WTC11 (cell line): ENCODE measurements around the gene OR1L8. TPM values are rescaled to one million over a fixed set of nuclear protein-coding genes. Genes with fewer than 3 reads are reported as not detected.

Source experiments
- ATAC-seq: fragments of 200-7000 bp; cut with Tn5 transposase; 2 replicates; pipeline ENCODE4 v1.10.0; 2021; ENCODE audit warnings: mild to moderate bottlenecking, moderate library complexity
- CTCF ChIA-PET: fragments of 300-600 bp; sonication (Branson Sonifier 250); formaldehyde crosslinking; loops from one replicate; lab custom pipeline; 2021; ENCODE audit warnings: antibody characterized with exemption; lab: Charles Lee
- POLR2A ChIA-PET: fragments of 350-600 bp; sonication (Branson Sonifier 250); formaldehyde crosslinking; loops from one replicate; lab custom pipeline; 2021; ENCODE audit warnings: antibody characterized with exemption; lab: Charles Lee
- DNase-seq: peaks from one replicate; pipeline ENCODE4 v3.0.0; 2021; ENCODE audit warnings: low spot score
- H3K27ac Mint-ChIP-seq: 2 replicates; pipeline ENCODE4 v1.8.0; 2021; ENCODE audit warnings: mixed read lengths
- H3K27me3 Mint-ChIP-seq: 2 replicates; pipeline ENCODE4 v1.8.0; 2021; ENCODE audit warnings: low read depth, mild to moderate bottlenecking, moderate library complexity, mixed read lengths
- H3K36me3 Mint-ChIP-seq: 2 replicates; pipeline ENCODE4 v1.8.0; 2021; ENCODE audit warnings: mixed read lengths
- H3K4me1 Mint-ChIP-seq: 2 replicates; pipeline ENCODE4 v1.8.0; 2022; ENCODE audit warnings: mixed read lengths
- H3K4me3 Mint-ChIP-seq: 2 replicates; pipeline ENCODE4 v1.8.0; 2021; ENCODE audit warnings: mild to moderate bottlenecking, moderate library complexity, mixed read lengths
- H3K9me3 Mint-ChIP-seq: 2 replicates; pipeline ENCODE4 v1.8.0; 2021; ENCODE audit warnings: mixed read lengths
- CREB1 ChIP-seq: sonication (generic); formaldehyde crosslinking; IDR thresholded peaks from 2 replicates; pipeline ENCODE4 v1.8.0; 2023; ENCODE audit warnings: mild to moderate bottlenecking, missing genetic modification reagents
- FOXJ3 ChIP-seq: sonication (generic); formaldehyde crosslinking; IDR thresholded peaks from 2 replicates; pipeline ENCODE4 v1.9.0; 2021; ENCODE audit warnings: missing genetic modification reagents, mild to moderate bottlenecking, borderline replicate concordance
- FOXK1 ChIP-seq: sonication (generic); formaldehyde crosslinking; IDR thresholded peaks from 2 replicates; pipeline ENCODE4 v1.8.0; 2022; ENCODE audit warnings: mild to moderate bottlenecking, moderate library complexity, missing genetic modification reagents
- GABPB1 ChIP-seq: sonication (generic); formaldehyde crosslinking; IDR thresholded peaks from 2 replicates; pipeline ENCODE4 v1.8.1; 2023; ENCODE audit warnings: mild to moderate bottlenecking, missing genetic modification reagents
- HMGA2 ChIP-seq: fragments of 250-450 bp; sonication (Bioruptor Pico); IDR thresholded peaks from 2 replicates; pipeline ENCODE4 v1.4.0; 2021; ENCODE audit warnings: mild to moderate bottlenecking, moderate library complexity
- JUN ChIP-seq: sonication (generic); formaldehyde crosslinking; IDR thresholded peaks from 2 replicates; pipeline ENCODE4 v1.8.0; 2023; ENCODE audit warnings: mild to moderate bottlenecking, missing genetic modification reagents
- KAT7 ChIP-seq: sonication (generic); formaldehyde crosslinking; IDR thresholded peaks from 2 replicates; pipeline ENCODE4 v1.8.1; 2023; ENCODE audit warnings: missing genetic modification reagents, mild to moderate bottlenecking, borderline replicate concordance
- PRRX2 ChIP-seq: fragments of 250-450 bp; sonication (Bioruptor Pico); IDR thresholded peaks from 2 replicates; pipeline ENCODE4 v1.8.0; 2021; ENCODE audit warnings: mild to moderate bottlenecking
- RELA ChIP-seq: sonication (generic); formaldehyde crosslinking; IDR thresholded peaks from 2 replicates; pipeline ENCODE4 v1.8.1; 2022; ENCODE audit warnings: missing genetic modification reagents, mild to moderate bottlenecking, borderline replicate concordance
- SP1 ChIP-seq: sonication (generic); formaldehyde crosslinking; conservative IDR thresholded peaks from 2 replicates; pipeline ENCODE4 v1.8.1; 2022; ENCODE audit warnings: missing genetic modification reagents
- TEAD4 ChIP-seq: sonication (generic); formaldehyde crosslinking; IDR thresholded peaks from 2 replicates; pipeline ENCODE4 v1.8.0; 2022; ENCODE audit warnings: mild to moderate bottlenecking, missing genetic modification reagents
- ZNF396 ChIP-seq: fragments of 250-450 bp; sonication (Bioruptor Pico); IDR thresholded peaks from 2 replicates; pipeline ENCODE4 v1.8.0; 2021; ENCODE audit warnings: mild to moderate bottlenecking, moderate library complexity, borderline replicate concordance
- ZNF671 ChIP-seq: fragments of 250-450 bp; sonication (Bioruptor Pico); IDR thresholded peaks from 2 replicates; pipeline ENCODE4 v1.8.0; 2021; ENCODE audit warnings: mild to moderate bottlenecking
- total RNA-seq: library from RNA; stranded (reverse); gene quantifications from 3 replicates; pipeline ENCODE4 v1.2.3, GENCODE V29; 2021
- TF ChIP-seq, protein P1 (sequence below): sonication (generic); formaldehyde crosslinking; IDR thresholded peaks from 2 replicates; pipeline ENCODE4 v1.8.1; 2023; ENCODE audit warnings: mild to moderate bottlenecking, missing genetic modification reagents, moderate library complexity
- TF ChIP-seq, protein P2 (sequence below): sonication (generic); formaldehyde crosslinking; IDR thresholded peaks from 2 replicates; pipeline ENCODE4 v1.8.0; 2022; ENCODE audit warnings: mild to moderate bottlenecking, missing genetic modification reagents
- TF ChIP-seq, protein P3 (sequence below): fragments of 250-450 bp; sonication (Bioruptor Pico); IDR thresholded peaks from 2 replicates; pipeline ENCODE4 v1.9.0; 2021; ENCODE audit warnings: moderate library complexity, mild to moderate bottlenecking, inconsistent platforms, borderline replicate concordance
- TF ChIP-seq, protein P4 (sequence below): fragments of 250-450 bp; sonication (Bioruptor Pico); IDR thresholded peaks from 2 replicates; pipeline ENCODE4 v1.9.0; 2021; ENCODE audit warnings: mild to moderate bottlenecking, borderline replicate concordance
- TF ChIP-seq, protein P5 (sequence below): sonication (generic); formaldehyde crosslinking; IDR thresholded peaks from 2 replicates; pipeline ENCODE4 v1.8.1; 2022; ENCODE audit warnings: mild to moderate bottlenecking, moderate library complexity, missing genetic modification reagents
- TF ChIP-seq, protein P6 (sequence below): sonication (generic); formaldehyde crosslinking; IDR thresholded peaks from 2 replicates; pipeline ENCODE4 v1.8.1; 2023; ENCODE audit warnings: mild to moderate bottlenecking, missing genetic modification reagents

OR1L8 gene
- total RNA-seq, 1 experiment from 2014 or later, result not detected

DNA sequence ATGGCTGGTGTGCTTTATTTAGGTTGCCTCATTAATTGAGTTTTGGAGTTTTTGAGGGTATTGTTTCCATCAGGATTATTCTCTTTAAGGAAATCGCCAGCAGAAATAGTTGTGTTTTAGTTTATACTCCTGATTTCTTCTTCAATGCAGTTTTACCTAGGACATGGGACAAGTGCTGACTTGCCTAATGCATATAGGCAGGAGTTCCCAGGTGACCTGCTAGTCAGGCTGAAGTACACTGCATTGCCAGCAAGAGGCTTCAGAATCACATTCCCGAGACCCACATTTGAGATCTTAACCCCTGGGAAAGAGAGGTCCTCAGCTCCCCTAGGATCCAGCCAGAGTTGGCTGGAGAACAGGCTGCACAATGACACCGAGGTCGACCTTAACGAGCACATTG, 31.8 kb downstream of the OR1L8 start:
- ChIA-PET POLR2A (no interaction called here), CTCF (no interaction called here)
- TF ChIP-seq KAT7 (CRISPR knock-in tag), result no peak
- TF ChIP-seq FOXK1, result no peak
- no peak for TF ChIP-seq JUN (CRISPR knock-in tag)
- TF ChIP-seq GABPB1 (CRISPR knock-in tag), result no peak
- no peak for TF ChIP-seq PRRX2
- no peak for TF ChIP-seq ZNF396 (CRISPR knock-in tag)
- ATAC-seq, result no peak
- no peak overlapping the region for H3K27ac Mint-ChIP-seq
- H3K27me3 Mint-ChIP-seq, result peaks cover 30% of the 10 kb centered on the region
- no peak for DNase-seq
- peaks cover 89% of the 10 kb centered on the region for H3K9me3 Mint-ChIP-seq
- no peak overlapping the region for H3K4me3 Mint-ChIP-seq
- peaks cover 39% of the 10 kb centered on the region for H3K36me3 Mint-ChIP-seq
- H3K4me1 Mint-ChIP-seq, result no peaks in the 10 kb centered on the region

DNA sequence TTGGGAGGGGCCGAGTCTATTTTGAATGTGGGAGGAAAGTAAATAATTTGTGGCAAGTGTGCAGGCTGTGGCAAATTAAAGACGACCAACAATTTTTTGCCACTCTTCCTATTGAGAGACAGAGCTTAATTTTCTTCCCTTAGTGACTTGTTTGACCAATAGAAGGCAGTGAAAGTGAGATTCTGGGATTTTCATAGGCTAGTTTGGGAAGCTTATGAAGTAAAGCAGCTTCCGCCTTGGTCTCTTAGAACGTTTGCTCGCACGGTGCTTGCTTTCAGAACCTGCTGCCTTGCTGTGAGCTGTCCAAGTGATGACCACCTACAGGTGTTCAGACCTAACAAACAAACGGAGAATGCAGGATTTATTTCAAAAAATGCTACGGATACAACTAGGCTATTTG, 37.0 kb downstream of the OR1L8 start:
- DNase-seq, result no peak
- H3K4me3 Mint-ChIP-seq, result no peak overlapping the region
- no peak for ATAC-seq
- no peak overlapping the region for H3K27ac Mint-ChIP-seq
- peaks cover 34% of the 10 kb centered on the region for H3K36me3 Mint-ChIP-seq
- no peaks in the 10 kb centered on the region for H3K4me1 Mint-ChIP-seq
- POLR2A ChIA-PET, result no interaction called here
- H3K9me3 Mint-ChIP-seq, result peaks cover 84% of the 10 kb centered on the region
- peaks cover 12% of the 10 kb centered on the region for H3K27me3 Mint-ChIP-seq
- CTCF ChIA-PET, result no interaction called here
- TF ChIP-seq HMGA2 (no peak), RELA (CRISPR knock-in tag) (no peak), ZNF671 (CRISPR knock-in tag) (no peak), SP1 (no peak), FOXJ3 (CRISPR knock-in tag) (no peak), CREB1 (CRISPR knock-in tag) (no peak), TEAD4 (CRISPR knock-in tag) (no peak)
- TF ChIP-seq, protein P1, sequence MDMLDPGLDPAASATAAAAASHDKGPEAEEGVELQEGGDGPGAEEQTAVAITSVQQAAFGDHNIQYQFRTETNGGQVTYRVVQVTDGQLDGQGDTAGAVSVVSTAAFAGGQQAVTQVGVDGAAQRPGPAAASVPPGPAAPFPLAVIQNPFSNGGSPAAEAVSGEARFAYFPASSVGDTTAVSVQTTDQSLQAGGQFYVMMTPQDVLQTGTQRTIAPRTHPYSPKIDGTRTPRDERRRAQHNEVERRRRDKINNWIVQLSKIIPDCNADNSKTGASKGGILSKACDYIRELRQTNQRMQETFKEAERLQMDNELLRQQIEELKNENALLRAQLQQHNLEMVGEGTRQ, result no peak
- TF ChIP-seq, protein P2, sequence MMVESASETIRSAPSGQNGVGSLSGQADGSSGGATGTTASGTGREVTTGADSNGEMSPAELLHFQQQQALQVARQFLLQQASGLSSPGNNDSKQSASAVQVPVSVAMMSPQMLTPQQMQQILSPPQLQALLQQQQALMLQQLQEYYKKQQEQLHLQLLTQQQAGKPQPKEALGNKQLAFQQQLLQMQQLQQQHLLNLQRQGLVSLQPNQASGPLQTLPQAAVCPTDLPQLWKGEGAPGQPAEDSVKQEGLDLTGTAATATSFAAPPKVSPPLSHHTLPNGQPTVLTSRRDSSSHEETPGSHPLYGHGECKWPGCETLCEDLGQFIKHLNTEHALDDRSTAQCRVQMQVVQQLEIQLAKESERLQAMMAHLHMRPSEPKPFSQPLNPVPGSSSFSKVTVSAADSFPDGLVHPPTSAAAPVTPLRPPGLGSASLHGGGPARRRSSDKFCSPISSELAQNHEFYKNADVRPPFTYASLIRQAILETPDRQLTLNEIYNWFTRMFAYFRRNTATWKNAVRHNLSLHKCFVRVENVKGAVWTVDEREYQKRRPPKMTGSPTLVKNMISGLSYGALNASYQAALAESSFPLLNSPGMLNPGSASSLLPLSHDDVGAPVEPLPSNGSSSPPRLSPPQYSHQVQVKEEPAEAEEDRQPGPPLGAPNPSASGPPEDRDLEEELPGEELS (CRISPR knock-in tag), result no peak
- TF ChIP-seq, protein P3, sequence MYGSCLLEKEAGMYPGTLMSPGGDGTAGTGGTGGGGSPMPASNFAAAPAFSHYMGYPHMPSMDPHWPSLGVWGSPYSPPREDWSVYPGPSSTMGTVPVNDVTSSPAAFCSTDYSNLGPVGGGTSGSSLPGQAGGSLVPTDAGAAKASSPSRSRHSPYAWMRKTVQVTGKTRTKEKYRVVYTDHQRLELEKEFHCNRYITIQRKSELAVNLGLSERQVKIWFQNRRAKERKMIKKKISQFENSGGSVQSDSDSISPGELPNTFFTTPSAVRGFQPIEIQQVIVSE (CRISPR knock-in tag), result no peak
- TF ChIP-seq, protein P4, sequence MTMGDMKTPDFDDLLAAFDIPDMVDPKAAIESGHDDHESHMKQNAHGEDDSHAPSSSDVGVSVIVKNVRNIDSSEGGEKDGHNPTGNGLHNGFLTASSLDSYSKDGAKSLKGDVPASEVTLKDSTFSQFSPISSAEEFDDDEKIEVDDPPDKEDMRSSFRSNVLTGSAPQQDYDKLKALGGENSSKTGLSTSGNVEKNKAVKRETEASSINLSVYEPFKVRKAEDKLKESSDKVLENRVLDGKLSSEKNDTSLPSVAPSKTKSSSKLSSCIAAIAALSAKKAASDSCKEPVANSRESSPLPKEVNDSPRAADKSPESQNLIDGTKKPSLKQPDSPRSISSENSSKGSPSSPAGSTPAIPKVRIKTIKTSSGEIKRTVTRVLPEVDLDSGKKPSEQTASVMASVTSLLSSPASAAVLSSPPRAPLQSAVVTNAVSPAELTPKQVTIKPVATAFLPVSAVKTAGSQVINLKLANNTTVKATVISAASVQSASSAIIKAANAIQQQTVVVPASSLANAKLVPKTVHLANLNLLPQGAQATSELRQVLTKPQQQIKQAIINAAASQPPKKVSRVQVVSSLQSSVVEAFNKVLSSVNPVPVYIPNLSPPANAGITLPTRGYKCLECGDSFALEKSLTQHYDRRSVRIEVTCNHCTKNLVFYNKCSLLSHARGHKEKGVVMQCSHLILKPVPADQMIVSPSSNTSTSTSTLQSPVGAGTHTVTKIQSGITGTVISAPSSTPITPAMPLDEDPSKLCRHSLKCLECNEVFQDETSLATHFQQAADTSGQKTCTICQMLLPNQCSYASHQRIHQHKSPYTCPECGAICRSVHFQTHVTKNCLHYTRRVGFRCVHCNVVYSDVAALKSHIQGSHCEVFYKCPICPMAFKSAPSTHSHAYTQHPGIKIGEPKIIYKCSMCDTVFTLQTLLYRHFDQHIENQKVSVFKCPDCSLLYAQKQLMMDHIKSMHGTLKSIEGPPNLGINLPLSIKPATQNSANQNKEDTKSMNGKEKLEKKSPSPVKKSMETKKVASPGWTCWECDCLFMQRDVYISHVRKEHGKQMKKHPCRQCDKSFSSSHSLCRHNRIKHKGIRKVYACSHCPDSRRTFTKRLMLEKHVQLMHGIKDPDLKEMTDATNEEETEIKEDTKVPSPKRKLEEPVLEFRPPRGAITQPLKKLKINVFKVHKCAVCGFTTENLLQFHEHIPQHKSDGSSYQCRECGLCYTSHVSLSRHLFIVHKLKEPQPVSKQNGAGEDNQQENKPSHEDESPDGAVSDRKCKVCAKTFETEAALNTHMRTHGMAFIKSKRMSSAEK, result no peak
- TF ChIP-seq, protein P5, sequence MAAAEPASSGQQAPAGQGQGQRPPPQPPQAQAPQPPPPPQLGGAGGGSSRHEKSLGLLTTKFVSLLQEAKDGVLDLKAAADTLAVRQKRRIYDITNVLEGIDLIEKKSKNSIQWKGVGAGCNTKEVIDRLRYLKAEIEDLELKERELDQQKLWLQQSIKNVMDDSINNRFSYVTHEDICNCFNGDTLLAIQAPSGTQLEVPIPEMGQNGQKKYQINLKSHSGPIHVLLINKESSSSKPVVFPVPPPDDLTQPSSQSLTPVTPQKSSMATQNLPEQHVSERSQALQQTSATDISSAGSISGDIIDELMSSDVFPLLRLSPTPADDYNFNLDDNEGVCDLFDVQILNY (CRISPR knock-in tag), result no peak
- TF ChIP-seq, protein P6, sequence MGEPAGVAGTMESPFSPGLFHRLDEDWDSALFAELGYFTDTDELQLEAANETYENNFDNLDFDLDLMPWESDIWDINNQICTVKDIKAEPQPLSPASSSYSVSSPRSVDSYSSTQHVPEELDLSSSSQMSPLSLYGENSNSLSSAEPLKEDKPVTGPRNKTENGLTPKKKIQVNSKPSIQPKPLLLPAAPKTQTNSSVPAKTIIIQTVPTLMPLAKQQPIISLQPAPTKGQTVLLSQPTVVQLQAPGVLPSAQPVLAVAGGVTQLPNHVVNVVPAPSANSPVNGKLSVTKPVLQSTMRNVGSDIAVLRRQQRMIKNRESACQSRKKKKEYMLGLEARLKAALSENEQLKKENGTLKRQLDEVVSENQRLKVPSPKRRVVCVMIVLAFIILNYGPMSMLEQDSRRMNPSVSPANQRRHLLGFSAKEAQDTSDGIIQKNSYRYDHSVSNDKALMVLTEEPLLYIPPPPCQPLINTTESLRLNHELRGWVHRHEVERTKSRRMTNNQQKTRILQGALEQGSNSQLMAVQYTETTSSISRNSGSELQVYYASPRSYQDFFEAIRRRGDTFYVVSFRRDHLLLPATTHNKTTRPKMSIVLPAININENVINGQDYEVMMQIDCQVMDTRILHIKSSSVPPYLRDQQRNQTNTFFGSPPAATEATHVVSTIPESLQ (CRISPR knock-in tag), result no peak
